Measurements from ENCODE around the gene CEP72. TPM values are rescaled to one million over a fixed set of nuclear protein-coding genes. Genes with fewer than 3 reads are reported as not detected.

CEP72 gene
- total RNA-seq, 5 donors from 2014 or later (not counting 1 experiment from before 2014, with no cell fraction given) = 13.9 to 25.8 (median 23.6) TPM

DNA sequence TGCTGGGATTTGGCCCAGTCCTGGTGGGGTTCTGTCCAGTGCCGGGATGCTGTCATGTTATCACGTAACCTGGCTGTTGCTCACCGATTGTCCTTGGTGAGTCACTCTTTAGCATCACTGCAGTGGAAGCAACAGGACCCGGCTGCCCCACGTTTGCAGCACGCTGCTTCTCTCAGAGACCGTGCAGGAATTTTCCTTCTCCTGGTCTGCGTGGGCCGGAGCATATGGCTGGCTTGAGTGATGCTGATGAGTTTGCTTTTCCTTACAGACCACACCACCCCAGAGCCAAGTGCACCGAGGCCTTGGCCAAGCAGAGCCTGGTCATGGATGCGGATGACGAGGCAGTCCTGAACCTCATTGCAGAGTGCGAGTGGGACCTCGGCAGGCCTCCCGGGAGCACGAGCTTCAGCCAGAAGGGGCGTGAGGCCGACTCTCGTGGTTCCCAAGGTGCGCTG is 21.4 kb downstream of the CEP72 start:
- ChIA-PET POLR2A (no interaction called here), CTCF (no interaction called here)
- Histone ChIP-seq H3K36me3 (ENCODE audit: control insufficient read depth in 2 of 2, extremely low read depth in 1 of 2, insufficient read depth in 1 of 2, low read length in 1 of 2) (peaks cover 8 to 36% of the 10 kb centered on the region in 2 donors), H3K9me3 (no peaks in the 10 kb centered on the region), H3K4me3 (ENCODE audit: control insufficient read depth in 1 of 2, extremely low read depth in 1 of 2, low read length in 1 of 2) (no peak overlapping the region), H3K4me1 (ENCODE audit: control insufficient read depth in 1 of 2, extremely low read depth in 1 of 2, insufficient read depth in 2 of 2, low read length in 2 of 2) (no peaks in the 10 kb centered on the region), H3K27me3 (replicated peaks in 1 of 2; ENCODE audit: control insufficient read depth in 2 of 2, extremely low read depth in 1 of 2, insufficient read depth in 2 of 2, low read length in 1 of 2) (no peaks in the 10 kb centered on the region), H3K27ac (ENCODE audit: low read length) (no peak overlapping the region)
- H3K4me1 Mint-ChIP-seq = no peaks in the 10 kb centered on the region
- H3K36me3 Mint-ChIP-seq = peaks cover 41% of the 10 kb centered on the region
- H3K4me3 Mint-ChIP-seq = no peak overlapping the region
- no peaks in the 10 kb centered on the region for H3K27me3 Mint-ChIP-seq
- no peak overlapping the region for H3K27ac Mint-ChIP-seq
- ATAC-seq (replicated peaks in 1 of 4) = no peak
- WGBS (ENCODE audit: insufficient coverage) = 98% methylated on average over 15 of the region's 20 CpGs
- H3K9me3 Mint-ChIP-seq = peaks cover 0 to 4% (median 0%) of the 10 kb centered on the region in 3 donors
- no peak for DNase-seq

DNA sequence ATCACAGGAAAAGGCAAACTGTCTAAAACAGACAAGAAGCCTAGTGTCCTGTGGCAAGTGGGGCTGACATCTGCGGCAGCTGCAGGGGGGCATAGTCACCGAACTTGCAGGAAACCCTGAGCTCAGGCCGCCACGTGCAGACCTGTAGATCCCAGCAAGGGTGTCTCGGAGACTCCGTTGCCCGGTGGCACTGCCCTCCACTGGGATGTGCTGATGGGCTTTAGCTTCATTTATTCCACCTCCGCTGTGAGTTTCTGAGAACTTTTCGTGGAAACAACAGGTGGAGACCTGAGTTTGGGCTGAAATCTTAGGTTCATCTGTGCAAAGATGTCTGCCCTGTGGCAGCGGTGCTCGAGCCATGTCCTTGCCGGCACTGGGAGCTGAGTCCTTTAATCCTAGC is 22.1 kb downstream of the CEP72 start:
- no peaks in the 10 kb centered on the region for H3K4me1 Mint-ChIP-seq
- DNase-seq = no peak
- H3K36me3 ChIP-seq (ENCODE audit: control insufficient read depth in 2 of 2, extremely low read depth in 1 of 2, insufficient read depth in 1 of 2, low read length in 1 of 2) = peaks cover 8 to 39% of the 10 kb centered on the region in 2 donors
- ATAC-seq (replicated peaks in 1 of 4) = no peak
- H3K9me3 Mint-ChIP-seq = peaks cover 0 to 4% (median 0%) of the 10 kb centered on the region in 3 donors
- no peak overlapping the region for H3K4me3 Mint-ChIP-seq
- CTCF ChIA-PET = no interaction called here
- H3K27ac Mint-ChIP-seq = no peak overlapping the region
- no peaks in the 10 kb centered on the region for H3K27me3 ChIP-seq (replicated peaks in 1 of 2; ENCODE audit: control insufficient read depth in 2 of 2, extremely low read depth in 1 of 2, insufficient read depth in 2 of 2, low read length in 1 of 2)
- 100% methylated on average over 11 of the region's 12 CpGs for WGBS (ENCODE audit: insufficient coverage)
- no peaks in the 10 kb centered on the region for H3K27me3 Mint-ChIP-seq
- POLR2A ChIA-PET = no interaction called here
- no peaks in the 10 kb centered on the region for H3K4me1 ChIP-seq (ENCODE audit: control insufficient read depth in 1 of 2, extremely low read depth in 1 of 2, insufficient read depth in 2 of 2, low read length in 2 of 2)
- H3K36me3 Mint-ChIP-seq = peaks cover 41% of the 10 kb centered on the region
- no peaks in the 10 kb centered on the region for H3K9me3 ChIP-seq
- H3K27ac ChIP-seq (ENCODE audit: low read length) = no peak overlapping the region
- H3K4me3 ChIP-seq (ENCODE audit: control insufficient read depth in 1 of 2, extremely low read depth in 1 of 2, low read length in 1 of 2) = no peak overlapping the region

DNA sequence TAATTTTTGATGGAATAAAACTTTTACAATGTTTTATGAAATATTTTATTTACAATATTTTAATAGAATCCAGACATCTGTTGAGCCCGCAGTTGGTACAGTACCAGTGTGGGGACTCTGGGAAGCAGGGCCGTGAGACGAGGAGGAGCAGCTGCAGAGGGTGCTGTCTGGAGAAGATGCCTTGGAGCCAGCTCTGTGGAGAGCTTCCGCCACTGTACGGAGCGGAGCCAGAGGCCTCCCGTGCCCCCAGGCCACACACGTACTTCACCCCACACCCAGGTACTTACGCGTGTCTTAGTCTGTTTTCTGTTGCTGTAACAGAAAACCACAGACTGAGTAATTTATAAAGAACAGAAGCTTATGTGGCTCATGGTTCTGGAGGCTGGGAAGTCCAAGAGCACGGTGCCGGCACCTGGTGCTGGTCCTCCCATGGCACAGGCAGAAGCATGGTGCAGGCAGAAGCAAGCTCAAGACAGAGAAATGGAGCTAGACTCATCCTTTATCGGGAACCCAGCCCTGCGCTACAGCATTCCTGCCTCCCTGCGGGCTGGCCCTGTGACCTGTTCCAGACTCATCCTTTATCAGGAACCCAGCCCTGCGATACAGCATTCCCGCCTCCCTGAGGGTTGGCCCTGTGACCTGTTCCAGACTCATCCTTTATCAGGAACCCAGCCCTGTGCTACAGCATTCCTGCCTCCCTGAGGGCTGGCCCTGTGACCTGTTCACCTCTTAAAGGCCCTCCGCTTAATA is 23.3 kb downstream of the CEP72 start:
- H3K27ac Mint-ChIP-seq = no peak overlapping the region
- ChIA-PET CTCF (no interaction called here), POLR2A (no interaction called here)
- no peak for ATAC-seq (replicated peaks in 1 of 4)
- H3K36me3 Mint-ChIP-seq = peaks cover 47% of the 10 kb centered on the region
- H3K9me3 Mint-ChIP-seq = peaks cover 0 to 4% (median 0%) of the 10 kb centered on the region in 3 donors
- no peak overlapping the region for H3K4me3 Mint-ChIP-seq
- DNase-seq = no peak
- H3K9me3 ChIP-seq = no peaks in the 10 kb centered on the region
- H3K27ac ChIP-seq (ENCODE audit: low read length) = no peak overlapping the region
- H3K4me3 ChIP-seq (ENCODE audit: control insufficient read depth in 1 of 2, extremely low read depth in 1 of 2, low read length in 1 of 2) = peak overlapping the region in 1 of 2 donors; percentile 27
- WGBS (ENCODE audit: insufficient coverage) = 89% methylated on average over 11 of the region's 18 CpGs
- H3K27me3 Mint-ChIP-seq = no peaks in the 10 kb centered on the region
- H3K27me3 ChIP-seq (replicated peaks in 1 of 2; ENCODE audit: control insufficient read depth in 2 of 2, extremely low read depth in 1 of 2, insufficient read depth in 2 of 2, low read length in 1 of 2) = no peaks in the 10 kb centered on the region
- peaks cover 11 to 43% of the 10 kb centered on the region in 2 donors for H3K36me3 ChIP-seq (ENCODE audit: control insufficient read depth in 2 of 2, extremely low read depth in 1 of 2, insufficient read depth in 1 of 2, low read length in 1 of 2)
- H3K4me1 ChIP-seq (ENCODE audit: control insufficient read depth in 1 of 2, extremely low read depth in 1 of 2, insufficient read depth in 2 of 2, low read length in 2 of 2) = no peaks in the 10 kb centered on the region
- H3K4me1 Mint-ChIP-seq = no peaks in the 10 kb centered on the region

DNA sequence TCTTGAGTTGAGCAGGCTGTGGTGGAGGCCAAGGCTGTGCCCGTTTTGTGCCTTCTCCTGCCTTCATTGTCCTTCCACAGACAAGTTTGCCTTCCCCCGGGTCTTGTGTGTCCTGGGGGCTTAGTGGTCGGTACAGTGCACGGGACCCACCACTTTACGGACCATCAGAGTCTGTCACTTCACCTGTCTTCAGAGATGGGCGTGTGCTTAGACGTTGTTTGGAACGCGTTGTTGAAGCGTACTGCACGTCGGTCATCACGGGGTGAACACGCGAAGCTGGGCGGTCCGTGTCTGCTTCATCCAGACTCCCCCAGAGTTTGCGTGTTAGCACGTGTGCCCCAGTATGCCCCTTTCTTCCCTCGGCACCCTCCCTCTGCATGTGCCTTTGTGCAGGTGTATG is 24.8 kb downstream of the CEP72 start:
- Mint-ChIP-seq H3K4me3 (no peak overlapping the region), H3K4me1 (no peaks in the 10 kb centered on the region), H3K27ac (no peak overlapping the region), H3K9me3 (peaks cover 0 to 4% (median 0%) of the 10 kb centered on the region in 3 donors), H3K27me3 (no peaks in the 10 kb centered on the region), H3K36me3 (peaks cover 52% of the 10 kb centered on the region)
- Histone ChIP-seq H3K27me3 (replicated peaks in 1 of 2; ENCODE audit: control insufficient read depth in 2 of 2, extremely low read depth in 1 of 2, insufficient read depth in 2 of 2, low read length in 1 of 2) (no peaks in the 10 kb centered on the region), H3K4me3 (ENCODE audit: control insufficient read depth in 1 of 2, extremely low read depth in 1 of 2, low read length in 1 of 2) (no peak overlapping the region), H3K36me3 (ENCODE audit: control insufficient read depth in 2 of 2, extremely low read depth in 1 of 2, insufficient read depth in 1 of 2, low read length in 1 of 2) (peaks cover 11 to 54% of the 10 kb centered on the region in 2 donors), H3K4me1 (ENCODE audit: control insufficient read depth in 1 of 2, extremely low read depth in 1 of 2, insufficient read depth in 2 of 2, low read length in 2 of 2) (no peaks in the 10 kb centered on the region), H3K9me3 (no peaks in the 10 kb centered on the region), H3K27ac (ENCODE audit: low read length) (no peak overlapping the region)
- 94% methylated on average over 17 of the region's 20 CpGs for WGBS (ENCODE audit: insufficient coverage)
- no peak for ATAC-seq (replicated peaks in 1 of 4)
- DNase-seq = no peak
- CTCF ChIA-PET = no interaction called here
- POLR2A ChIA-PET = interaction anchor here in 1 of 2 donors (0.6 kb wide), 1 partner anchor 8 kb away, joined by 4 read pairs; no protein-coding TSS in a partner anchor

- ChIA-PET CTCF (no interaction called here), POLR2A (no interaction called here)
- Mint-ChIP-seq H3K4me3 (no peak overlapping the region), H3K4me1 (no peaks in the 10 kb centered on the region), H3K27me3 (no peaks in the 10 kb centered on the region), H3K27ac (no peak overlapping the region), H3K36me3 (peaks cover 52% of the 10 kb centered on the region), H3K9me3 (peaks cover 0 to 4% (median 0%) of the 10 kb centered on the region in 3 donors)
- no peaks in the 10 kb centered on the region for H3K4me1 ChIP-seq (ENCODE audit: control insufficient read depth in 1 of 2, extremely low read depth in 1 of 2, insufficient read depth in 2 of 2, low read length in 2 of 2)
- no peak overlapping the region for H3K27ac ChIP-seq (ENCODE audit: low read length)
- H3K27me3 ChIP-seq (replicated peaks in 1 of 2; ENCODE audit: control insufficient read depth in 2 of 2, extremely low read depth in 1 of 2, insufficient read depth in 2 of 2, low read length in 1 of 2) = no peaks in the 10 kb centered on the region
- DNase-seq (no peak), ATAC-seq (replicated peaks in 1 of 4) (no peak)
- no peaks in the 10 kb centered on the region for H3K9me3 ChIP-seq
- 97% methylated on average over 42 of the region's 42 CpGs for WGBS (ENCODE audit: insufficient coverage)
- H3K36me3 ChIP-seq (ENCODE audit: control insufficient read depth in 2 of 2, extremely low read depth in 1 of 2, insufficient read depth in 1 of 2, low read length in 1 of 2) = peaks cover 11 to 58% of the 10 kb centered on the region in 2 donors
- H3K4me3 ChIP-seq (ENCODE audit: control insufficient read depth in 1 of 2, extremely low read depth in 1 of 2, low read length in 1 of 2) = no peak overlapping the region
These were observed 25.7 kb downstream of the CEP72 start for GRCh38 chr5:637581-638450.

DNA sequence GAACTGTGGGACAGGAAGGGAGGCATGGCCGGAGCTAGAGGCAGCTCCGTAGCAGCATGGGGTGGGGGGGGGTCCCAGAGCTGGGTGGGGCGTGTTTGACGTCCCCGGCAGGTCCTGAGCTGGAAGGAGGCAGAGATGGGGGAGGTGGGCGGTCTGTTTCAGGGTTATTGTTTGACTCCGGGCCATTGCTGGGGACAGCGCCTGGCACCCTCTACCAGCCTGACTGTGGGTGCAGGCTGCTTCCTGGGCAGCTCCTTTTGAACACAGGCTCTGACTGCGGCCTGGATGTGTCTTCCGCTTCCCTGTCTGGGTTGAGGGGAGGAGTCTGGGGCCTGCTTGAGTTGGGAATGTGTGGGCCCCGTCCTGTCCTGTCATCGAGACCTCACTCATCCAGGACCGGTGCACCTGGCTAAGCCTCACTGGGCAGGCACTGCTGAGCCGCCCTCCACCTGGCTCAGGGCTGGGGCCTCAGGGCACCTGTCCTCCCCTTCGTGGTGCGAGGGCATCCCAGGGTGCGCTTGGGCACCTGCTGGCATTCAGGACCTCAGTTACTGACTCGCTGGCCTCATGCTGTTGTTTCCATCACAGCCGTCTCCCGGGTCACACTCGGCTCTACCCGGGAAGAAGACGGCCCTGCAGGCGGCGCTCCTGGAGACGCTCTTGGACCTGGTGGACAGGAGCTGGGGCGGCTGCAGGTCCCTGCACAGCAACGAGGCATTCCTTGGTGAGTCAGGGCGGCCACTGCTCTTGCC is 26.5 kb downstream of the CEP72 start:
- H3K27me3 ChIP-seq (replicated peaks in 1 of 2; ENCODE audit: control insufficient read depth in 2 of 2, extremely low read depth in 1 of 2, insufficient read depth in 2 of 2, low read length in 1 of 2) = no peaks in the 10 kb centered on the region
- Mint-ChIP-seq H3K4me1 (no peaks in the 10 kb centered on the region), H3K27me3 (no peaks in the 10 kb centered on the region), H3K36me3 (peaks cover 49% of the 10 kb centered on the region), H3K4me3 (no peak overlapping the region), H3K27ac (no peak overlapping the region), H3K9me3 (peaks cover 0 to 4% (median 0%) of the 10 kb centered on the region in 3 donors)
- H3K4me3 ChIP-seq (ENCODE audit: control insufficient read depth in 1 of 2, extremely low read depth in 1 of 2, low read length in 1 of 2) = no peak overlapping the region
- POLR2A ChIA-PET = no interaction called here
- WGBS (ENCODE audit: insufficient coverage) = 96% methylated on average over 29 of the region's 29 CpGs
- no peak overlapping the region for H3K27ac ChIP-seq (ENCODE audit: low read length)
- CTCF ChIA-PET = no interaction called here
- no peaks in the 10 kb centered on the region for H3K9me3 ChIP-seq
- ATAC-seq (replicated peaks in 1 of 4) (no peak), DNase-seq (no peak)
- no peaks in the 10 kb centered on the region for H3K4me1 ChIP-seq (ENCODE audit: control insufficient read depth in 1 of 2, extremely low read depth in 1 of 2, insufficient read depth in 2 of 2, low read length in 2 of 2)
- H3K36me3 ChIP-seq (ENCODE audit: control insufficient read depth in 2 of 2, extremely low read depth in 1 of 2, insufficient read depth in 1 of 2, low read length in 1 of 2) = peaks cover 10 to 57% of the 10 kb centered on the region in 2 donors

All from T-cell (primary cell).